ENCODE results near the gene SPTLC3.

The SPTLC3 gene

GRCh38 chr20:13012886-13013285 is 4.1 kb downstream of the SPTLC3 start:
- no peak for TF ChIP-seq CTCF (IDR thresholded peaks at IDR 0.05)

GRCh38 chr20:13013411-13013810 is 4.6 kb downstream of the SPTLC3 start:
- no peak for TF ChIP-seq CTCF (IDR thresholded peaks at IDR 0.05)

GRCh38 chr20:13017235-13017634 is 8.5 kb downstream of the SPTLC3 start:
- TF ChIP-seq CTCF (IDR thresholded peaks at IDR 0.05) = no peak

- TF ChIP-seq CTCF (IDR thresholded peaks at IDR 0.05) = no peak
Measured at GRCh38 chr20:13017883-13018535, 9.2 kb downstream of the SPTLC3 start.

- no peak for TF ChIP-seq CTCF (IDR thresholded peaks at IDR 0.05)
Measured at GRCh38 chr20:13021205-13021970, 12.6 kb downstream of the SPTLC3 start.

DNA sequence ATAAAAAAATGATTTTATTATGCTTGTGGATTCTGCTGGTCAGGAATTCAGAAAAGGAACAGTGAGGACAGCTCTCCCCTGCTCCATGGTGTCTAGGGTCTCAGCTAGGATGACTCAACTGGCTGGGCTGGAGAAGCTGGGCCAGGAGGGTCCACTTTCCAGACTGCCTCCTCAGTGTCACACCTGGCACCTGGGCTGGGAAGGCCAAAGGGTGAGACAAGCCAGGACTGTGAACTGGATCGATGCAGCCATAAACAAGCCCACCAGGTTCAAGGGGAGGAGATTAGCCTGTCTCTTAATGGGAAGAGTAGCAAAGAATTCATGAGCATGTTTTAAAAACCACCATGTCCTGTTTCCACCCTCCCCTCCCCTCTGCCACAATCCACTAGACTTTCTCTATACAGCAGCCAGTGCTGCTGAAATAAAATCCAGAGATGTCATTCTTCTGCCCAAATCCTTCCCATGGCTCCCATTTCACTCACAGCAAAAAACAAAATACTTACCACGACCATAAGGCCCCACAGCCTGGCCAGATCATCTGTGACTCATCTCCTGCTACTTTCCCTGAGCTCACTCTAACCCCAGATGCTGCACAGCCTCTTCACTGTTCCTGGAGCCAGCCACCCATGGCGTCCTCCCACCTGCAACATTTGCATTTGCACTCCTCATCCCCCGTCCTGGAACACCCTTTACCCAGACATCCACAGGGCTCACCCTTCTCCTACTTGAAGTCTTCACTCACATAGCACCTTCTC is 13.8 kb downstream of the SPTLC3 start:
- no peak for TF ChIP-seq CTCF (IDR thresholded peaks at IDR 0.05)

- TF ChIP-seq CTCF (IDR thresholded peaks at IDR 0.05) = no peak
Measured at GRCh38 chr20:13024596-13024995, 15.8 kb downstream of the SPTLC3 start.

All from LNCAP (cell line).